Mesendoderm (in vitro differentiated cells): ENCODE measurements around the gene MCF2L2. TPM values are rescaled to one million over a fixed set of nuclear protein-coding genes. Genes with fewer than 3 reads are reported as not detected.
"Not testable (repeated sequence)": the region's sequence is repeated elsewhere in the genome, so short reads cannot be mapped to it uniquely, and the experiment has no call there.

Experiments
- DNase-seq: peaks from one replicate; pipeline ENCODE4 v3.0.0; 2013
- H2AK5ac ChIP-seq: 2 replicates; pipeline ENCODE4 v1.6.1; 2013; ENCODE audit warnings: low read length, inconsistent platforms
- H2BK120ac ChIP-seq: 2 replicates; pipeline ENCODE4 v1.6.1; 2013; ENCODE audit warnings: low read depth, mild to moderate bottlenecking, low read length, moderate library complexity, mixed read lengths
- H2BK15ac ChIP-seq: replicated peaks from 2 replicates; pipeline ENCODE4 v1.6.1; 2013; ENCODE audit warnings: low read depth, mild to moderate bottlenecking, moderate library complexity
- H2BK5ac ChIP-seq: 2 replicates; pipeline ENCODE4 v1.6.1; 2013; ENCODE audit warnings: low read length, inconsistent platforms
- H3K18ac ChIP-seq: 2 replicates; pipeline ENCODE4 v1.6.1; 2013; ENCODE audit warnings: mild to moderate bottlenecking, low read length, mixed read lengths
- H3K23ac ChIP-seq: one replicate; pipeline ENCODE4 v1.6.1; 2013; ENCODE audit warnings: low read length
- H3K27ac ChIP-seq: 2 replicates; pipeline ENCODE4 v1.5.1; 2013; ENCODE audit warnings: low read depth, mild to moderate bottlenecking, inconsistent platforms, low read length, moderate library complexity
- H3K27me3 ChIP-seq: 2 replicates; pipeline ENCODE4 v1.6.1; 2013; ENCODE audit warnings: low read length, control low read depth, mild to moderate bottlenecking, inconsistent platforms; ENCODE audit not compliant: insufficient read depth, poor library complexity
- H3K36me3 ChIP-seq: 2 replicates; pipeline ENCODE4 v1.6.1; 2013; ENCODE audit warnings: low read length, inconsistent platforms; ENCODE audit not compliant: control insufficient read depth, insufficient read depth
- H3K4ac ChIP-seq: one replicate; pipeline ENCODE4 v1.6.1; 2013; ENCODE audit warnings: low read depth, mild to moderate bottlenecking, low read length, moderate library complexity
- H3K4me1 ChIP-seq: 2 replicates; pipeline ENCODE4 v1.6.1; 2013; ENCODE audit warnings: low read depth, low read length, inconsistent platforms; ENCODE audit not compliant: control insufficient read depth
- H3K4me2 ChIP-seq: 2 replicates; pipeline ENCODE4 v1.6.1; 2013; ENCODE audit warnings: low read length
- H3K4me3 ChIP-seq: 2 replicates; pipeline ENCODE4 v1.5.1; 2013; ENCODE audit warnings: mild to moderate bottlenecking, low read length
- H3K56ac ChIP-seq: one replicate; pipeline ENCODE4 v1.6.1; 2013; ENCODE audit warnings: low read length
- H3K79me1 ChIP-seq: 2 replicates; pipeline ENCODE4 v1.6.1; 2013; ENCODE audit warnings: low read length, inconsistent platforms
- H3K79me2 ChIP-seq: 2 replicates; pipeline ENCODE4 v1.6.1; 2013; ENCODE audit warnings: mild to moderate bottlenecking, low read length; ENCODE audit not compliant: control insufficient read depth, insufficient read depth
- H3K9ac ChIP-seq: 2 replicates; pipeline ENCODE4 v1.6.1; 2013; ENCODE audit warnings: low read length, inconsistent platforms
- H4K5ac ChIP-seq: one replicate; pipeline ENCODE4 v1.6.1; 2013; ENCODE audit warnings: low read length
- H4K8ac ChIP-seq: one replicate; pipeline ENCODE4 v1.6.1; 2013; ENCODE audit warnings: low read depth, mild to moderate bottlenecking, control low read depth, low read length, moderate library complexity
- WGBS: extraction: QIAGEN DNeasy Blood & Tissue Kit; methylation state at CpG from one replicate; pipeline ENCODE4 v1.1.7; 2013; ENCODE audit warnings: low lambda C conversion rate, missing lambda C conversion rate; ENCODE audit not compliant: insufficient coverage; ENCODE audit errors: extremely low coverage; 5-methylcytosine and 5-hydroxymethylcytosine counted together
- polyA plus RNA-seq, 2 experiments: library from polyadenylated mRNA; stranded (reverse); fragments of 200-250 nt; gene quantifications; one replicate each; pipeline ENCODE4 v1.2.3, GENCODE V29; 2013

MCF2L2 gene
- 1.6 TPM for polyA plus RNA-seq (2013, experiment 1 of 2)
- 1.8 TPM for polyA plus RNA-seq (2013, experiment 2 of 2)

DNA sequence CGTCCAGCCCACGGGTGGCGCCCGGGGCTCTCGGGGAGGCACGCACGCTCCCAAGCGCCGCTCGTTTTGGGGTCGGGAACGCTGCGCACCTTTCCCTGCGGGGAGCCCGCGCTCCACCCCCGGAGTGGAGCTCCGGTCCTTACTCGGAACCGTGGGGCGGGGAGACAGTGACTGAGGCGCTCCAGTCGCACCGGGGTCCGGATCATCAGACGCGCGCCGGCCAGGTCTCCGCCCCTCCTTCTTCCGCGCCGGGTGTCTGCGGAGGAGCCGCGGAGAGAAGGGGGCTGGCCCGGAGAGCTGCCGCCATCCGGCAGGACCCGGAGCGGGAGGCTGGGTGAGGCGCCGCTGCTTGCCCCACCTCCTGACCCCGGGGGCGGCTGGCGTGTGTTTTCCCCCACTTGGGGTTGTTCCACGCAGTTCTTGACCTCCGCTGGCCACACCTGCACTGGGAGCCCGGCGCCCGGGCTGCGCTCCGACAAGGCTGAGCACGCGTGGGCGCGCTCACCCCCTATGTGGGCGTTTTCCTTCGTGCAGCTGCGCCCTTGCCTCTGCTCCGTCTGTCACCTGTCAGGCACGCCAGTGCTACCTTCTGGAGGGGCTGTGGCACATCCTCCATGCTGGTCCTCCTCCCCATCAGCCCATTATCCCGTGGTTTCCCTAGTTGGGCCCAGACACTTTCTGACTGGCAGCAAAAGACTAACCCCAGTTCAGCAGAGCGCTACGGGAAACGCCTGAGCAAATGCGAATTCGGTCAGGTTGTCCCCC is at the start of gene MCF2L2:
Gene MCF2L2, minus strand, starts transcription at position 173 of the 765 bp plus-strand sequence. CDS start 642 bp downstream, outside the sequence.
- H3K4me1 ChIP-seq, result peaks cover 4% of the 10 kb centered on the region
- peak within 1 kb of the TSS; percentile 89 for H3K4ac ChIP-seq
- H3K27me3 ChIP-seq, result no peaks in the 10 kb centered on the region
- peak within 1 kb of the TSS; percentile 97 for H3K4me2 ChIP-seq
- H3K36me3 ChIP-seq, result no peaks in the 10 kb centered on the region
- H2AK5ac ChIP-seq, result no peak within 1 kb of the TSS
- H3K27ac ChIP-seq, result peak within 1 kb of the TSS; percentile 69
- no peak within 1 kb of the TSS for H2BK15ac ChIP-seq
- no peak within 1 kb of the TSS for H3K23ac ChIP-seq
- no peak within 1 kb of the TSS for H4K8ac ChIP-seq
- peak within 1 kb of the TSS; percentile 87 for H3K56ac ChIP-seq
- peak within 1 kb of the TSS; percentile 51 for H3K18ac ChIP-seq
- WGBS, result no CpG with 5 or more reads among the region's 68 CpGs
- no peak within 1 kb of the TSS for H2BK5ac ChIP-seq
- H3K79me2 ChIP-seq, result peaks cover 5% of the 10 kb centered on the region
- peak within 1 kb of the TSS; percentile 37 for H2BK120ac ChIP-seq
- H3K79me1 ChIP-seq, result peaks cover 2% of the 10 kb centered on the region
- peak within 1 kb of the TSS; percentile 75 for H3K9ac ChIP-seq
- peak; percentile 78 for DNase-seq
- H3K4me3 ChIP-seq, result peak within 1 kb of the TSS; percentile 80
- no peak within 1 kb of the TSS for H4K5ac ChIP-seq

GRCh38 chr3:183477801-183478456 is 49.5 kb upstream of the MCF2L2 start:
- H3K4me3 ChIP-seq, result no peak overlapping the region
- no peak overlapping the region for H4K8ac ChIP-seq
- no peak overlapping the region for H4K5ac ChIP-seq
- no peak overlapping the region for H3K18ac ChIP-seq
- H2BK5ac ChIP-seq, result no peak overlapping the region
- no peak overlapping the region for H3K4me2 ChIP-seq
- no peak overlapping the region for H3K27ac ChIP-seq
- WGBS, result no CpG with 5 or more reads among the region's 8 CpGs
- H3K79me1 ChIP-seq, result no peaks in the 10 kb centered on the region
- H3K56ac ChIP-seq, result no peak overlapping the region
- H3K4me1 ChIP-seq, result no peaks in the 10 kb centered on the region
- H3K36me3 ChIP-seq, result no peaks in the 10 kb centered on the region
- H3K23ac ChIP-seq, result no peak overlapping the region
- no peaks in the 10 kb centered on the region for H3K27me3 ChIP-seq
- no peak overlapping the region for H2BK15ac ChIP-seq
- no peak overlapping the region for H3K9ac ChIP-seq
- H2BK120ac ChIP-seq, result no peak overlapping the region
- no peak for DNase-seq
- no peak overlapping the region for H2AK5ac ChIP-seq
- no peaks in the 10 kb centered on the region for H3K79me2 ChIP-seq
- no peak overlapping the region for H3K4ac ChIP-seq

DNA sequence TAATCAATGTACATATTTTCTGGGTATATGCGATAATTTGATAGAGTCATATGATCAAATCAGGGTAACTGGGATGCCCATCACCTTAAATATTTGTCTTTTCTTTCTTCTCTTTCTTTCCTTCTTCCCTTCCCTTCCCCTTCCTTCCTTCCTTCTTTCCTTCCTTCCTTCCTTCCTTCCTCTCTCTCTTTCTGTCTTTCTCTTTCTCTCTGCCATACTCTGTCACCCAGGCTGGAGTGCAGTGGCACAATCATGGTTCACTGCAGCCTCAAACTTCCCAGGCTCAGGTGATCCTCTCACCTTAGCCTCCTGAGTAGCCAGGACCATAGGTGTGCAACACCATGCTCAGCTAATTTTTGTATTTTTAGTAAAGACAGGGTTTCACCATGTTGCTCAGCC is 47.3 kb upstream of the MCF2L2 start:
- not testable (repeated sequence) for H2BK5ac ChIP-seq, H3K18ac ChIP-seq, H3K9ac ChIP-seq, H3K4me1 ChIP-seq, H3K23ac ChIP-seq, H3K27me3 ChIP-seq, H3K27ac ChIP-seq, H4K8ac ChIP-seq, H3K79me2 ChIP-seq, DNase-seq, H2BK15ac ChIP-seq, H2AK5ac ChIP-seq, H4K5ac ChIP-seq, H3K4ac ChIP-seq, H3K4me3 ChIP-seq, H3K56ac ChIP-seq, H2BK120ac ChIP-seq, H3K36me3 ChIP-seq, H3K4me2 ChIP-seq, H3K79me1 ChIP-seq
- no CpG with 5 or more reads among the region's 1 CpG for WGBS

DNA sequence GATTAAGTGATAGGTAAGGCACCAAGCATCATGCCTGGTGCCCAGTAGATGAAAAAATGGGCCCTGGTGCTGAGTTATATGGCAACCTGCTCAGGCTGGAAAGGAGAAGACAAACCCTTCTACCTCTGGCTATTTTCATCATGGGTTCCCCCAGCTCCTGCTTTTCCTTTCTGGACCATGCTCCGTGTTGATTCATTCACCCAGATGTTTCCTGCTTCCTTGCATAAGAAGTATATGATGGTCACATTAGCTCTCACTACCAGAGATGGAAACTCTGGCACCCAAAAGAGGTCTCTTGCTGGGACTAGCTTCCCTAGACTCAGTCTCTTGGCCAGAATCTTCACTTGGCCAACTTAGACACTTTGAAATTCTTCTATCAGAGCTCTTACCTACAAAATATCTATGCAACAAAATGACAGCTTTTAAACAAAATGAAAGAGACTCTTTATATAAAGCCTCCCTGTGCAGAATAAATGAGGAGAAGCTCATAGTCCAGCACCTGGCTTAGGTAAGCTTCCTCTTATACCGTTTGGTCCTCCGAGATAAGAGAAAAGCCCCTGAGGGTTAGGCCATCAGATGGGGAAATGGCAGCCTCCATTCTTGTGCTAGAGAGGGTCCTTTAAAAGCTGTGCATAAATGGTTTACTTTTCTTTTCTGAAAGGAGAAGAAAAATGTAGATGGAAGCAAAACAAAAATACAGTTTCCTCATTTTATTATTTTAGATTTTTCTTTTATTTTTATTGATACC is 46.8 kb upstream of the MCF2L2 start:
- H3K4ac ChIP-seq, result no peak overlapping the region
- H4K5ac ChIP-seq, result no peak overlapping the region
- no peaks in the 10 kb centered on the region for H3K79me2 ChIP-seq
- H2BK5ac ChIP-seq, result no peak overlapping the region
- no peak overlapping the region for H3K27ac ChIP-seq
- no peak for DNase-seq
- no peak overlapping the region for H4K8ac ChIP-seq
- H3K79me1 ChIP-seq, result no peaks in the 10 kb centered on the region
- H3K9ac ChIP-seq, result no peak overlapping the region
- H3K18ac ChIP-seq, result no peak overlapping the region
- no peaks in the 10 kb centered on the region for H3K27me3 ChIP-seq
- no peak overlapping the region for H2BK120ac ChIP-seq
- H3K56ac ChIP-seq, result no peak overlapping the region
- no peaks in the 10 kb centered on the region for H3K36me3 ChIP-seq
- no peak overlapping the region for H3K4me3 ChIP-seq
- no peak overlapping the region for H2AK5ac ChIP-seq
- no peak overlapping the region for H3K23ac ChIP-seq
- WGBS, result no CpG with 5 or more reads among the region's 3 CpGs
- H3K4me2 ChIP-seq, result no peak overlapping the region
- no peaks in the 10 kb centered on the region for H3K4me1 ChIP-seq
- H2BK15ac ChIP-seq, result no peak overlapping the region

- H3K18ac ChIP-seq, result no peak overlapping the region
- no peak overlapping the region for H3K4me2 ChIP-seq
- no peaks in the 10 kb centered on the region for H3K79me2 ChIP-seq
- no peak overlapping the region for H4K8ac ChIP-seq
- H2BK5ac ChIP-seq, result no peak overlapping the region
- no peak overlapping the region for H3K27ac ChIP-seq
- no peak overlapping the region for H4K5ac ChIP-seq
- H3K4me1 ChIP-seq, result no peaks in the 10 kb centered on the region
- H3K23ac ChIP-seq, result no peak overlapping the region
- no peak overlapping the region for H3K4ac ChIP-seq
- H2AK5ac ChIP-seq, result no peak overlapping the region
- no CpG with 5 or more reads among the region's 2 CpGs for WGBS
- no peak overlapping the region for H3K4me3 ChIP-seq
- no peak overlapping the region for H3K9ac ChIP-seq
- no peak overlapping the region for H2BK15ac ChIP-seq
- H3K36me3 ChIP-seq, result no peaks in the 10 kb centered on the region
- no peak overlapping the region for H3K56ac ChIP-seq
- H3K27me3 ChIP-seq, result no peaks in the 10 kb centered on the region
- H3K79me1 ChIP-seq, result no peaks in the 10 kb centered on the region
- no peak overlapping the region for H2BK120ac ChIP-seq
- no peak for DNase-seq
Measured at GRCh38 chr3:183473969-183474368, 45.5 kb upstream of the MCF2L2 start.
